H1 (cell line): ENCODE data around the gene PPP1CA. TPM values are rescaled to one million over a fixed set of nuclear protein-coding genes. Genes with fewer than 3 reads are reported as not detected.
A peak's percentile ranks its signal among the peaks of the same experiment; 100 is the strongest.

ENCODE experiments used
- CTCF ChIA-PET: fragments of 300-600 bp; sonication (Branson Sonifier 250); formaldehyde crosslinking; loops from one replicate; lab custom pipeline; 2021; ENCODE audit not compliant: partially characterized antibody; lab: Charles Lee
- POLR2A ChIA-PET: fragments of 300-600 bp; sonication (Branson Sonifier 250); formaldehyde crosslinking; loops from one replicate; lab custom pipeline; 2021; ENCODE audit warnings: inconsistent platforms; ENCODE audit not compliant: partially characterized antibody; lab: Charles Lee
- DNase-seq, 2 experiments: peaks; one replicate each; pipeline versions ENCODE4 v3.0.0 to v3.0.0-alpha.2; 2010 to 2022; ENCODE audit warnings: low spot score in 2 of 2, low read depth in 1 of 2, mixed read lengths in 1 of 2
- FAIRE-seq: peaks from 2 replicates; lab custom pipeline; 2011; peaks lifted over from hg19 to GRCh38; lab: Jason Lieb, UNC
- H2AFZ ChIP-seq: 2 replicates; pipeline ENCODE4 v1.8.1; 2012; ENCODE audit warnings: low read length, inconsistent platforms
- H2AK5ac ChIP-seq: 2 replicates; pipeline ENCODE4 v1.6.1; 2013; ENCODE audit warnings: low read depth, low read length
- H2BK120ac ChIP-seq: replicated peaks from 2 replicates; pipeline ENCODE3; 2013; ENCODE audit warnings: low read depth, low read length, inconsistent platforms
- H2BK12ac ChIP-seq: 2 replicates; pipeline ENCODE4 v1.6.1; 2013; ENCODE audit warnings: low read depth, low read length
- H2BK15ac ChIP-seq: 2 replicates; pipeline ENCODE4 v1.6.1; 2013; ENCODE audit warnings: low read length
- H2BK20ac ChIP-seq: 2 replicates; pipeline ENCODE4 v1.6.1; 2013; ENCODE audit warnings: low read length
- H2BK5ac ChIP-seq: 2 replicates; pipeline ENCODE4 v1.6.1; 2013; ENCODE audit warnings: low read depth, low read length
- H3K14ac ChIP-seq: 2 replicates; pipeline ENCODE4 v1.6.1; 2013; ENCODE audit warnings: inconsistent platforms; ENCODE audit not compliant: insufficient read length
- H3K18ac ChIP-seq: 2 replicates; pipeline ENCODE4 v1.6.1; 2013; ENCODE audit warnings: low read length; ENCODE audit errors: extremely low read depth
- H3K23ac ChIP-seq: 2 replicates; pipeline ENCODE4 v1.6.1; 2013; ENCODE audit warnings: inconsistent platforms; ENCODE audit not compliant: insufficient read length
- H3K23me2 ChIP-seq: 2 replicates; pipeline ENCODE4 v1.6.1; 2013; ENCODE audit warnings: low read depth, low read length
- H3K27ac ChIP-seq: 2 replicates; pipeline ENCODE4 v1.6.1; 2011; ENCODE audit warnings: low read depth, low read length, inconsistent platforms
- H3K27me3 ChIP-seq, 4 experiments: replicated peaks in 1 of 4; 1 replicate in 1 of 4; 2 replicates in 3 of 4; pipeline versions ENCODE4 v1.6.1 to v1.8.1; 2011 to 2013; ENCODE audit warnings: low read length in 3 of 4, mild to moderate bottlenecking in 3 of 4, inconsistent platforms in 2 of 4, mixed read lengths in 2 of 4, moderate library complexity in 1 of 4; ENCODE audit not compliant: control insufficient read depth in 3 of 4, insufficient read depth in 3 of 4; ENCODE audit errors: extremely low read depth in 1 of 4
- H3K36me3 ChIP-seq, 4 experiments: 2 replicates each; pipeline versions ENCODE4 v1.6.1 to v1.8.1; 2011 to 2013; ENCODE audit warnings: mild to moderate bottlenecking in 4 of 4, low read length in 3 of 4, moderate library complexity in 2 of 4, control low read depth in 1 of 4, inconsistent platforms in 1 of 4; ENCODE audit not compliant: insufficient read depth in 4 of 4, control insufficient read depth in 2 of 4
- H3K4ac ChIP-seq: replicated peaks from 2 replicates; pipeline ENCODE3; 2013; ENCODE audit warnings: low read length, low read depth, mixed read lengths, inconsistent platforms; ENCODE audit not compliant: insufficient read length
- H3K4me1 ChIP-seq, 4 experiments: replicated peaks in 1 of 4; 1 replicate in 1 of 4; 2 replicates in 3 of 4; pipeline versions ENCODE4 v1.6.1 to v1.8.1; 2011 to 2013; ENCODE audit warnings: low read length in 3 of 4, inconsistent platforms in 2 of 4, mixed read lengths in 1 of 4; ENCODE audit not compliant: insufficient read depth in 4 of 4, control insufficient read depth in 3 of 4
- H3K4me2 ChIP-seq, 2 experiments: 2 replicates each; pipeline versions ENCODE4 v1.6.1 to v1.8.1; 2011 to 2013; ENCODE audit warnings: low read depth in 2 of 2, low read length in 2 of 2, control low read depth in 1 of 2, inconsistent platforms in 1 of 2, mild to moderate bottlenecking in 1 of 2; ENCODE audit not compliant: insufficient read depth in 1 of 2
- H3K4me3 ChIP-seq, 4 experiments: fragments of 200-600, 300-600 bp in 1 of 4; sonication (generic), shearing (Covaris generic), sonication (Bioruptor Twin) in 1 of 4; 2 replicates each; pipeline versions ENCODE4 v1.5.1 to v1.8.1; 2011 to 2016; ENCODE audit warnings: low read length in 4 of 4, low read depth in 3 of 4, control low read depth in 2 of 4, inconsistent platforms in 2 of 4, mild to moderate bottlenecking in 2 of 4, mixed read lengths in 1 of 4, moderate library complexity in 1 of 4; ENCODE audit not compliant: insufficient read depth in 2 of 4; ENCODE audit errors: extremely low read depth in 1 of 4
- H3K56ac ChIP-seq: replicated peaks from 2 replicates; pipeline ENCODE3; 2013; ENCODE audit warnings: low read depth, mild to moderate bottlenecking, mixed read lengths, low read length, inconsistent platforms; ENCODE audit not compliant: insufficient read length
- H3K79me1 ChIP-seq: 2 replicates; pipeline ENCODE4 v1.6.1; 2013; ENCODE audit warnings: low read depth, low read length, control low read depth
- H3K79me2 ChIP-seq, 2 experiments: 2 replicates each; pipeline versions ENCODE4 v1.6.1 to v1.8.1; 2012 to 2013; ENCODE audit warnings: low read length in 2 of 2, mild to moderate bottlenecking in 2 of 2, inconsistent platforms in 1 of 2; ENCODE audit not compliant: insufficient read depth in 2 of 2, control insufficient read depth in 1 of 2
- H3K9ac ChIP-seq, 4 experiments: replicated peaks in 1 of 4; 1 replicate in 1 of 4; 2 replicates in 3 of 4; pipeline versions ENCODE4 v1.6.1 to v1.8.1; 2011 to 2013; ENCODE audit warnings: low read depth in 3 of 4, low read length in 3 of 4, control low read depth in 2 of 4, mild to moderate bottlenecking in 2 of 4, moderate library complexity in 2 of 4, inconsistent platforms in 1 of 4; ENCODE audit errors: extremely low read depth in 1 of 4
- H3K9me3 ChIP-seq, 2 experiments: 2 replicates each; pipeline versions ENCODE4 v1.6.1 to v1.8.1; 2012 to 2013; ENCODE audit warnings: mild to moderate bottlenecking in 2 of 2, moderate library complexity in 2 of 2, control low read depth in 1 of 2, inconsistent platforms in 1 of 2, low read depth in 1 of 2, low read length in 1 of 2, mixed read lengths in 1 of 2; ENCODE audit not compliant: insufficient read depth in 2 of 2
- H4K20me1 ChIP-seq, 2 experiments: replicated peaks in 1 of 2; 2 replicates each; pipeline versions ENCODE3 to v1.8.1; 2011 to 2013; ENCODE audit warnings: inconsistent platforms in 2 of 2, low read length in 2 of 2, mild to moderate bottlenecking in 1 of 2; ENCODE audit not compliant: insufficient read depth in 2 of 2, control insufficient read depth in 1 of 2
- H4K5ac ChIP-seq: 2 replicates; pipeline ENCODE4 v1.6.1; 2013; ENCODE audit warnings: low read length, low read depth, mixed read lengths, inconsistent platforms; ENCODE audit not compliant: insufficient read length
- H4K8ac ChIP-seq: 2 replicates; pipeline ENCODE4 v1.8.0; 2013; ENCODE audit warnings: mild to moderate bottlenecking, moderate library complexity, low read length, inconsistent platforms; ENCODE audit not compliant: insufficient read depth; ENCODE audit errors: extremely low read depth
- H4K91ac ChIP-seq: replicated peaks from 2 replicates; pipeline ENCODE3; 2013; ENCODE audit warnings: low read length, mixed read lengths, inconsistent platforms; ENCODE audit not compliant: insufficient read length
- POLR2A ChIP-seq, 2 experiments: IDR thresholded peaks; 1 replicate in 1 of 2; 2 replicates in 1 of 2; pipeline ENCODE4 v1.6.1; 2011; ENCODE audit warnings: low read depth in 2 of 2, low read length in 2 of 2, mild to moderate bottlenecking in 2 of 2; ENCODE audit errors: control extremely low read depth in 1 of 2
- WGBS, 2 experiments: shearing (Covaris generic) in 1 of 2; methylation state at CpG; one replicate each; pipeline versions ENCODE4 v1.1.6 to v1.1.7; 2013 to 2015; ENCODE audit warnings: low lambda C conversion rate in 2 of 2, mixed read lengths in 2 of 2, inconsistent platforms in 1 of 2, low coverage in 1 of 2, missing lambda C conversion rate in 1 of 2; ENCODE audit not compliant: insufficient replicate concordance in 2 of 2, insufficient coverage in 1 of 2, insufficient read length in 1 of 2; ENCODE audit errors: extremely low coverage in 1 of 2, missing lambda C conversion rate in 1 of 2; 5-methylcytosine and 5-hydroxymethylcytosine counted together
- polyA plus RNA-seq, 7 experiments: library from polyadenylated mRNA; depleted of rRNA in 3 of 7; stranded (reverse) in 5 of 7; unstranded in 2 of 7; fragments of >200 nt in 5 of 7; fragments of 200-250 nt in 2 of 7; gene quantifications; 1 replicate in 5 of 7; 2 replicates in 1 of 7; 4 replicates in 1 of 7; pipeline versions ENCODE4 v1.2.1 to v1.2.3, GENCODE V29; 2011 to 2013; ENCODE audit warnings: missing spikeins in 2 of 7, mixed read lengths in 2 of 7
- total RNA-seq: library from RNA; stranded (reverse); fragmentation: NEBNext Ultra II Directional; extraction: Animal tissue kit (Norgen Biotek cat#: 25700); gene quantifications from 2 replicates; pipeline ENCODE4 v1.2.1, GENCODE V29; 2021
- TF ChIP-seq, protein P1 (sequence below): IDR thresholded peaks from 2 replicates; pipeline ENCODE4 v1.6.1; 2012; ENCODE audit warnings: low read length, inconsistent platforms

PPP1CA gene
- total and polyA plus RNA-seq, 2 of the 8 experiments (the other 6 are each of a cell fraction or from before 2014, with no cell fraction given), result 198 to 359 TPM

GRCh38 chr11:67398661-67399563 is 2.7 kb downstream of the PPP1CA start:
- H4K8ac ChIP-seq, result peak overlapping the region; percentile 46; the same call in 1 of the 2 replicates
- H2BK12ac ChIP-seq, result no peak overlapping the region
- no peak overlapping the region for H4K5ac ChIP-seq
- no peak overlapping the region for H2AFZ ChIP-seq
- H4K91ac ChIP-seq, result peak overlapping the region; percentile 40
- no peak overlapping the region for H3K27ac ChIP-seq
- H3K4ac ChIP-seq, result no peak overlapping the region
- no peaks in the 10 kb centered on the region for H3K9me3 ChIP-seq
- peaks cover 6 to 21% (median 18%) of the 10 kb centered on the region in 4 experiments; a peak in 6 of 8 replicates for H3K36me3 ChIP-seq
- H3K79me2 ChIP-seq, result peaks cover 0 to 10% of the 10 kb centered on the region in 2 experiments; a peak in 2 of 4 replicates
- peak in 1 of 2 experiments; percentile 10; a peak in 1 of 3 replicates for TF ChIP-seq POLR2A (IDR thresholded peaks at IDR 0.05; ENCODE audit: control extremely low read depth in 1 of 2, low read depth in 2 of 2, low read length in 2 of 2)
- TF ChIP-seq, protein P1, sequence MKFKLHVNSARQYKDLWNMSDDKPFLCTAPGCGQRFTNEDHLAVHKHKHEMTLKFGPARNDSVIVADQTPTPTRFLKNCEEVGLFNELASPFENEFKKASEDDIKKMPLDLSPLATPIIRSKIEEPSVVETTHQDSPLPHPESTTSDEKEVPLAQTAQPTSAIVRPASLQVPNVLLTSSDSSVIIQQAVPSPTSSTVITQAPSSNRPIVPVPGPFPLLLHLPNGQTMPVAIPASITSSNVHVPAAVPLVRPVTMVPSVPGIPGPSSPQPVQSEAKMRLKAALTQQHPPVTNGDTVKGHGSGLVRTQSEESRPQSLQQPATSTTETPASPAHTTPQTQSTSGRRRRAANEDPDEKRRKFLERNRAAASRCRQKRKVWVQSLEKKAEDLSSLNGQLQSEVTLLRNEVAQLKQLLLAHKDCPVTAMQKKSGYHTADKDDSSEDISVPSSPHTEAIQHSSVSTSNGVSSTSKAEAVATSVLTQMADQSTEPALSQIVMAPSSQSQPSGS, result no peak
- TF ChIP-seq, all 59 proteins: peak for 1
- Histone ChIP-seq H3K4me3 (no peak overlapping the region), H2BK5ac (peak overlapping the region; percentile 35; the same call in 1 of the 2 replicates), H3K14ac (no peak overlapping the region), H3K23me2 (peaks cover 4% of the 10 kb centered on the region; the same call in 1 of the 2 replicates), H4K20me1 (peaks cover 0 to 13% of the 10 kb centered on the region in 2 experiments), H2BK20ac (no peak overlapping the region), H3K4me2 (no peak overlapping the region), H2BK15ac (no peak overlapping the region), H3K79me1 (peaks cover 3% of the 10 kb centered on the region), H3K9ac (no peak overlapping the region), H3K4me1 (peaks cover 0 to 11% (median 4%) of the 10 kb centered on the region in 4 experiments; a peak in 5 of 7 replicates), H2BK120ac (no peak overlapping the region), H3K27me3 (no peaks in the 10 kb centered on the region), H2AK5ac (no peak overlapping the region), H3K23ac (no peak overlapping the region), H3K18ac (no peak overlapping the region), H3K56ac (no peak overlapping the region)
- CTCF ChIA-PET, result interaction anchor here (1.4 to 34.8 kb wide), 2 partner anchors 25 to 41 kb away, joined by 3 to 1305 read pairs; partner anchors contain the start of gene POLD4
- FAIRE-seq, result no peak
- no peak for DNase-seq
- 93% methylated on average over 26 of the region's 31 CpGs; no CpG with 5 or more reads in 1 of the 2 experiments for WGBS, 2 experiments
- POLR2A ChIA-PET, result interaction anchor here (1.4 to 4.3 kb wide), 8 partner anchors 12 to 69 kb away, joined by 3 to 25 read pairs (median 6); partner anchors contain the start of genes CARNS1 and PTPRCAP
